T-helper 2 cell (primary cell): ENCODE results near the gene ATG7.

Experiments used
- DNase-seq, 5 experiments: peaks; one replicate each; pipeline versions ENCODE4 v3.0.0 to v3.0.0-alpha.2; 2012 to 2022

Gene ATG7

GRCh38 chr3:11556851-11557644, 284.9 kb downstream of the ATG7 start:
- DNase-seq, result no peak

- DNase-seq, result no peak
Observed at GRCh38 chr3:11558002-11558401, 285.8 kb downstream of the ATG7 start.

- no peak for DNase-seq
Observed at GRCh38 chr3:11558411-11558903, 286.3 kb downstream of the ATG7 start.

GRCh38 chr3:11558918-11559815, 287.0 kb downstream of the ATG7 start:
- DNase-seq, result no peak

GRCh38 chr3:11559816-11560633, 287.8 kb downstream of the ATG7 start:
- DNase-seq, result no peak

GRCh38 chr3:11560746-11561145, 288.5 kb downstream of the ATG7 start:
- no peak for DNase-seq

- no peak for DNase-seq
Observed at GRCh38 chr3:11562277-11562881, 290.2 kb downstream of the ATG7 start.

GRCh38 chr3:11563159-11563864, 291.1 kb downstream of the ATG7 start:
- DNase-seq, result no peak

GRCh38 chr3:11563865-11564185, 291.6 kb downstream of the ATG7 start:
- no peak for DNase-seq

- DNase-seq, result no peak
Observed at GRCh38 chr3:11564577-11565001, 292.4 kb downstream of the ATG7 start.

GRCh38 chr3:11565072-11565471, 292.9 kb downstream of the ATG7 start:
- no peak for DNase-seq

GRCh38 chr3:11565492-11565891, 293.3 kb downstream of the ATG7 start:
- DNase-seq, result no peak

- DNase-seq, result no peak
Observed at GRCh38 chr3:11565932-11566331, 293.7 kb downstream of the ATG7 start.

- DNase-seq, result no peak
Observed at GRCh38 chr3:11566478-11566877, 294.3 kb downstream of the ATG7 start.

- DNase-seq, result no peak
Observed at GRCh38 chr3:11566916-11567315, 294.7 kb downstream of the ATG7 start.

GRCh38 chr3:11567516-11568467, 295.6 kb downstream of the ATG7 start:
- DNase-seq, result no peak

GRCh38 chr3:11568503-11569155, 296.4 kb downstream of the ATG7 start:
- no peak for DNase-seq

GRCh38 chr3:11569156-11569741, 297.1 kb downstream of the ATG7 start:
- no peak for DNase-seq

GRCh38 chr3:11570251-11570650, 298.1 kb downstream of the ATG7 start:
- no peak for DNase-seq
